ENCODE measurements around the gene RPL36.
"Not testable (repeated sequence)": the region's sequence is repeated elsewhere in the genome, so short reads cannot be mapped to it uniquely, and the experiment has no call there.

The RPL36 gene

GRCh38 chr19:5687360-5688198, 2.5 kb upstream of the RPL36 start:
- peak overlapping the region; percentile 34 for H3K4me3 ChIP-seq (ENCODE audit: control insufficient read depth, low read depth, low read length)
- TF ChIP-seq CTCF (conservative IDR thresholded peaks at IDR 0.05; ENCODE audit: control insufficient read depth, insufficient read depth, low read depth, low read length) = no peak
- DNase-seq (ENCODE audit: low read depth) = no peak

- not testable (repeated sequence) for DNase-seq (ENCODE audit: low read depth); H3K4me3 ChIP-seq (ENCODE audit: control insufficient read depth, low read depth, low read length)
Observed at GRCh38 chr19:5688262-5688881, 1.7 kb upstream of the RPL36 start.

- no peak for TF ChIP-seq CTCF (conservative IDR thresholded peaks at IDR 0.05; ENCODE audit: control insufficient read depth, insufficient read depth, low read depth, low read length)
- DNase-seq (ENCODE audit: low read depth) = peak; percentile 74
- H3K4me3 ChIP-seq (ENCODE audit: control insufficient read depth, low read depth, low read length) = peak overlapping the region; percentile 97
Observed at GRCh38 chr19:5690955-5691821, 1.1 kb downstream of the RPL36 start.

- peak overlapping the region; percentile 97 for H3K4me3 ChIP-seq (ENCODE audit: control insufficient read depth, low read depth, low read length)
- no peak for TF ChIP-seq CTCF (conservative IDR thresholded peaks at IDR 0.05; ENCODE audit: control insufficient read depth, insufficient read depth, low read depth, low read length)
- DNase-seq (ENCODE audit: low read depth) = peak; percentile 43
Observed at GRCh38 chr19:5691822-5692722, 2.0 kb downstream of the RPL36 start.

- no peak for TF ChIP-seq CTCF (conservative IDR thresholded peaks at IDR 0.05; ENCODE audit: control insufficient read depth, insufficient read depth, low read depth, low read length)
- DNase-seq (ENCODE audit: low read depth) = no peak
- no peak overlapping the region for H3K4me3 ChIP-seq (ENCODE audit: control insufficient read depth, low read depth, low read length)
Observed at GRCh38 chr19:5692723-5693194, 2.7 kb downstream of the RPL36 start.

GRCh38 chr19:5693195-5694166, 3.4 kb downstream of the RPL36 start:
- DNase-seq (ENCODE audit: low read depth) = no peak
- TF ChIP-seq CTCF (conservative IDR thresholded peaks at IDR 0.05; ENCODE audit: control insufficient read depth, insufficient read depth, low read depth, low read length) = no peak
- no peak overlapping the region for H3K4me3 ChIP-seq (ENCODE audit: control insufficient read depth, low read depth, low read length)
